IPS-NIHi11 (cell line): ENCODE data around the gene SYTL2.

Experiments used
- DNase-seq: peaks from one replicate; pipeline ENCODE4 v3.0.0; 2012; ENCODE audit warnings: mixed read lengths, low spot score

Gene SYTL2

DNA sequence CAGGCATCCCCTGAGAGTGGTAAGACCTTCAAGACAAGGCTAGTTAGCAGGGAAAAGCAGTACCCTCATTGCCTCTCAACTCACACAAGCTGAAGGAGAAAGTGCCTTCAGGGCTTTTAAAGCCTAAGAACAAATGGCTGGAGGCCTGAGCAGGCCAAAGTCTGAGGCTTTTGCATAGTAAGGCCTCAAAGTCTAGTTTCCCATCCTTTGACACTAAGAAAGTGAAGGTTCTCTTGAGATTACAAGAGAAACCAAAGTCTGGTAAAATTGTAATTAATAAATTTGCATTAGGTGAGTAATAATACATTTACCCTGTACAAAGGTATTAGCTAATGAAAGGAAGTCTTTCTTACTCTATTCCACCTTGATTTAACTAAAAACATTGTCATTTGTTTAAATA, 78.0 kb downstream of the SYTL2 start:
- DNase-seq, result no peak

DNA sequence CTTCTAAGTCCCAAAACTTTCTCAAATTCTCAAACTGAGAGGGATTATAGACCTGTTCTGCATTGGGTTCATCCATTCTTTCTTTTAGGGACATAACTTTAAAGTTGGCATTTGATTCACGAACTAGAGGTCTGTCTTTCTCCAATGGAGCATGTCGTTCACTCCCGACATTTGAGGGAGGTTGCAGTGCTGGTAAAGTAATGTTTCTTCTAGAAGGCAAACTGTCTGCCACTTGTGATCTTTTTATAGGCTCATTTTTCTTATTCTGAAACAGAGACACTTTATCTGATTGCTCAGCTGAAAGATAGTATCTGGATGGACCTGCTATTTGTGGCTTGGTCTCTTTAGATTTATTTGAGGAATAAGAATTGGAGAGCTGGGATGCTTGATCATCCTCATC, 84.6 kb downstream of the SYTL2 start:
- no peak for DNase-seq

DNA sequence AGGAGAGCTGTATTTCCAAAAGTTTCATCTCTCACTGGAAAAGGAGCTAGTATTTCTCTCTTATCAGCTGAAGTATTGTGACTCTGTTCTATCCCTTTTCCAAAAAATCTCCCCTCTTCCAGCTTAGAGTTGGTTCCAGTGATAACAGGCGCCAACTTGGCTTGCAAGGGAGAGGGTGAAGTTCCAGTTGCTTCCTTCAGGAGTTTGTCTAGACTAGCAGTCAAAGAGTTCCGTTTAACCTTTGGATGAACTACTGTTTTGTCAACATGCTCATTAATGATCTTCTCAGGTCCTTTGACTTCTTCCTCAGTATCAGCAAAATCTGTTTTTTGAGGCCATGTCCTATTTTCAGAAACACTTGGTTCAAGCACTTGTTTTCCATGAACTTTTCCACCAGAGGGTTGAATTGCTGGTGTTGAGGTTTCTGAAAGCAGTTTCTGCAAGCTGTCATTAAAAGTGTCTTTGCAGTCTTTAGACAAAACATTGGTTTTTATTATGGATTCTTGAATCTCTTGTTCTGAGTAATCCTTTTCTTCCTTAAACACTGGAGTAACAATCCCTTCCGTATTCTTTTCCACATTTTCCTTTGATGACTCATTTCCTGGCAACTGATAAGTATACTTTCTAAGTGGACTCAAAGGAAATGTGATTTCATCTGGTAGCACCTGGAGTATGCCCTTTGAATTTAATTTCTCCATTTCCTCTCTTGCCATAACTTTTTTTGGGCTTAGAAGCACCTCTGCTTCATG, 85.3 kb downstream of the SYTL2 start:
- peak; percentile 14 for DNase-seq

DNA sequence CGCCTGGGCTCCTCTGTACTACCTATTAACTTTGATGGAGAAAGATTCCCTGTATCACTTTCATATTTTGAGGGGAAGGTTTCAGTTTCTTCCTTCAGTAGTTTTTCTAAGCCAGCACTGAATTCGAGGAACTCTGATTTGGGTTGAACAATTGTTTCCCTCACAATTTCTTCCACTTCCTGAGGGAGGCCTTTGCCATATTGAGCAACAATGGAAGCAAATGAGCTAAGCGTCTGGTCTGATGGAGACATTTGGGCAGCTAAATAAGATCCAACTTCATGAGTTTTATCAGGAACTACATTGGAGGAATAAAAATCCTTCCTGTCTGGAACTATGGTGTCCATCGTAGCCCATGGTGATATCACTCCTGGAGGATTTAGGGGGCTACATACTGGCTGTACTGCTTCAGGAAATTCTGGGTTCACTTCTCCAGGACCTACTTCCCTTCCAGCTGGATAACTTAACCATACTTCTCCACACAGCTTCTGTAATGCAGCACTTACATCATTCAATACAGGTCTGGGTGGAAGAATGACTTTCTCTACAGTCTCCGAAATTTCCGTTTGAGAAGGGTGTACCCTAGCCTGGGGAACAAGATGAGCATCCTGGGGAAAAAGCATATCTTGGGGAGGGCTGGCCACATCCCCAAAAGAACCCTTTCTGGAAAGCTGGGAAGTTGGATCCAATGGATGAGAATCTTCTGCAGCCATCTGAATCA, 86.0 kb downstream of the SYTL2 start:
- DNase-seq, result no peak

DNA sequence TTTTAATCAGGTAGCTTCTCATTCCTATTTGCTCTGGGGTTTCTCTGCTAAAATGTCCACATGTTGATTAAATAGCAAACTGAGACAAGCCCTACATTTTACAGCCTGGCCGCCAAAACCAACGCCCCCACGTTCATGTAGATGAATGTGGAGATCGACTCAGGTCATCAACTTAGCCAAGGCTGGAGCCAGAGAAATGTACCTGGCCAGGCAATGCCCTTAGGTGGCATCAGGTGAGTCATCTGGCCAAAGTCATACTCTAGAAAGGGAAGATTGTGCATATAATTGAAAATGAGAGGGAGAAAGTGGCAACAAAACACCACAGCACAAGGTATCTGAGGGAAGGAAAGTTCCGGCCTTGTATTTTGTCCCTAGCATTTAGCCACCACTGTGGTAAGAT, 87.9 kb downstream of the SYTL2 start:
- no peak for DNase-seq

DNA sequence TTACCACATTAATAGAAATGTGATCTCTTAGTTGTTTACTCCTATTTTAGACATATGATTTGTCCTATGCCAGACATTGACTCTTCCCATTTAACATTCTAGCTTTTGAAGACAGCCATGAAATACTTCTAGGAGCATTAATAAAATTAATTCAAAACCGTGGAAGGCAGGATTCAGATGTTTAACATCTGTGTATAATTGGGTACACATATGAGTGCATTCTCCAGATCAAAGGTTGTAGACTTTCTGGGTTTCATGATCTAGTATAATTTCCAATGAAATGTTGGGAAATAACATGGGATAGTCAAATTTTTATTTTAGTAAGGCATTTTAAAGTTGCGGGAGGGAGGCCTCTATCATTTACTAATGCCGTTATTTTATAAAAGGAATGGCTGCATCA, 89.8 kb downstream of the SYTL2 start:
- DNase-seq, result no peak

DNA sequence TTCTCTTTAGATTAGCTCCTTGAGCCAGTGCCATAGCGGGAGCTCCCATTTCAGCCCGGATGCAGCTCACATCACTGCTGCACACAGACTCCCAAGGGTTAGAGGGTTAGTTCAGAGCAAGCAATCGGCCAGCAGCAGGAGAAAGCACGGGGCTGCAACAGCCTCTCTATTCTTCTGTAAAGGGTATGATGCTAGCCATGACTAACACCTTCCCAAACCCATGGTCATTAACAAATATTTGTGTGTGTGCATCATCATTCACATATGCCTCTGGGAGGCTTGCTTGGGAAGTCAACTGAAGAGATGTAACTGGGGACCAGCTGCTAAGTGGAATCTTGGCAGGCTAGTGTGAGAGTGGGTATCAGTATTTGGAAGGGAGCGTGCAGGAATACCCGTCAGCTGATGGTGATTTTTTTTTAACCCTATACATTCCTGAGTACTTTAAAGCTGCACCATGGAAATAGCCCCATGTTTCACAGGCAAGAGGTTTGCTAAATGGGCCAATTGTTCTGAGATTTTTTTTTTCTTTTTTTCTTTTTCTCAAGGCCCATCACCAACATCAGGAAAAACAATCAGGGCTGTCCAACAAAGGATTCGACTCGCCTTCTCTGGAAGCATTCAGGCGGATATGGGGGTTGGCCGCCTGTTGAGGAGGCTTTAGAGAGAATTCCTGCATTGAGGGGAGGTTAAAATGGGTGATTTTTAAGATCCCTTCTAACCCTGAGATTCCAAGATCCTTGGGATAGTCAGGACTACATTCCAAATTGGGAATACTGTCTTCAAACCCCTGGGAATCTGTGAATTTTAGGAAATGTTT, 91.7 kb downstream of the SYTL2 start:
- DNase-seq, result peak; percentile 61

DNA sequence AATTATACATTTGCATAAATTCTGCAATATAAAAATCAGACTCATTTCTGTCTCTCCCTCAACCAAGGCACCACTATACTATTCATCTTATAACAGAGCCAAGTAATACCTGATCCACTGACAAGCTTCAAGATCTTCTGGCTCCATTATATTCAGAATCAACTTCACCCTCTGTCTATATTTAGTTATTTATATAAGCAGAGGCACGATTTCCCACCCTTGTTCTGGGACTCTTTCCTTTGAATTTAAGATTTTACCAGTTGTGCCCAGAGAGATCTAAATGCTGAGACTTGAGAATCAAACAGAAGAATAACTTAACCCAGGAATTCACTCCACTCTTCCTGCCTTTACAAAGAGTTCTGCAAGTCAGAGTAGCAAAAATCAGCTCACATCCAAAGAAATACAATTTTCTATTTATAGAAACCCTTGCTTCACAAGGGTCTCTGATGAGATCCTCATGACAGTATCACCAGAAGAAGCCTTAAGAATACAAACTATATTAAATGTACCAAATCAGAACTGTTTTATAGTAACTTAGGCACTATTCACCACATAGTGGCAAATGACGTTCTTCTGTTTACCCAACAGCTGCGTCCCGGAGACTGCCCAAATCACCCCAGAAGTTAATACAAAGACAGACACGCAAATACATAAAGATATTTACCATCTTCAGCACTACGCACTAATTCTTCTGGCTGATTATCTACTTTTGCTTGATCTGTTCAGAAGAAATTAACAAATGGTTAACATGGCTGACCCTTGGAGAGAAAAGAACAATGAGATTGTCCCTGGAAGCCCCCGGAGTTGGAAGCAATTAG, 92.6 kb downstream of the SYTL2 start:
- no peak for DNase-seq

DNA sequence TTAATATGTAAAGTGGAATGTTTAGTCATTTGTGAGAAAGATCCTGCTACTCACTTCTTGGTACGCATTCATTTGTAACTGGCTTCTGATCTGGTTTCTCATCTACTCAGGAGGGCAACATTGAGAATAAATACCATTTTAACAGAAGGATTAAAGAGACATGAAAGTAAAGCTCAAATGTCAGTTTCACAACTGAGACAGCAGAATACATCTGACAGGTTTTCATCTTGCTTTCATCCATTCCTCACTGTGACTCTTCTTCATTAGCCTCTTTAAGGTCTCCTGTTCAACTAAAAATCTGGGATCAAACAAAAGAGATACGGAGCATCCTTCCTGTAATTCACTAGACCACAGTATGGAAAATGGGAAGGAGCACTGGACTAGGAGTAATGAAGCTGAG, 93.5 kb downstream of the SYTL2 start:
- no peak for DNase-seq

DNA sequence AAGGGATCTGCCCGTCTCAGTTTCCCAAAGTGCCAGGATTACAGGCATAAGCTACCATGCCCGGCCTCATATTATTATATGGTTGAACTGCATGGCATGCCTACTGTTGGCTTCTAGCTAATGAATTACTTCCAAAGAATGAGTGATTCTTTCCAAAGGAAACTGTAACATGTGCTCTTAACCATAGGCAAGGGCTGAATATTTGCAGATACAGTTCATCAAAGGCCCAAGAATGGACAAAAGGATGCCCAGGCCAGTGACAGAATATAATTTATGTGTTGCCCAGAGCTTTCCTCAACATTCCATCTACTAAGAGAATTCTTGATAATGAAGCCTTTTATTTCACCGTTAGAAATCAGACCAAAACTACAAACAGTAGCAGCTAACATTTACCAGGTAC, 98.0 kb downstream of the SYTL2 start:
- DNase-seq, result no peak

DNA sequence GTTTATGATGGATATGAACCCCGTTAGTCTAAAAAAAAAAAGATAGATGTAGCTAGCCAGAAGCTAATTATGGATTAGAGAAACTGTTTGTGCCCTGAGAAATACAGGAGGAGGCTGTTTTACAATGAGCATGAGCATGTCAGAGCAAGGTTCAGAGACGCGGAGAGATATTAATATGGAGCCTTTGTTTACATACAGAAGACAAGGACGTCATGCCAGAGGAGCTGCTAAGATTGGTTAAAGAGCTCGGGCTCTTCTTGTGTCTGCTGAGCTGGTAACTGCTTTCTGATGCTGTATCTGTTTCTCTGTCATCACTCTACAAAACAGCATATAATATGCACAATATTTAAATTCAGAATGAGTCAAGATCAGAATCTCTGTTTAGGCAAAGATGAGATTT, 100.0 kb downstream of the SYTL2 start:
- no peak for DNase-seq

DNA sequence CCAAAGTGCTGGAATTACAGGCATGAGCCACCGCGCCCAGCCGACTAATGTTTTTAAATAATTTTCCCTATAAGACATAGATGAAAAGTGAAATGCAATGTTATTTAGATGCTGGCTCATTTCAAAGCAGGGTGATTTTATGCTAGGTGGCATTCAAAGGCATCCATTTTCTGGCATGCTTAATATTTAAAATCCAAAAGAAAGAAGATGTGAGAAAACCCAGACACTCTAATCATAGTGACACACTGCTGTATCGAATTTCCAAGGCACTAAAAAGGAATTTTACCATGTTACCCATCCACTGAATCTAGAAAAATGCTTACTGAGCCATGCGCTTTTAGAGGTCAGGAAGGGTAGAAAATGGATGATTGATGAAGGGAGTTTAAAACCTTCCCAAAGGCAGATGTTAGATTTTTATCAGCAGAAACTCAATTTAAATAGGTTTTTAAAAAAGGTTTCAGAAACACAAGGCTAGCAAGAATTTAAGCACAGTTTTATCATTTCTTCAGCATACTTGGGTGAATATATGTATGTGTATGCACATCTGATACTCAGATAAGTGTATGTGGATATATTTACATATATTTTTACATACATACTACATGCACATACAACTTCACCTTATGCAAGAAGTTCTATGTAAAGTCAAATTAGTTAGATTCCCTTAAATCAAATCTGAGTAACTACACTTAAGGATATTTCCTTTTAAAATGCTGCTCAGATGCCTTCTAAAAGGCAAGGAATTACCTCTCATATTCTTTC, 100.8 kb downstream of the SYTL2 start:
- DNase-seq, result no peak

DNA sequence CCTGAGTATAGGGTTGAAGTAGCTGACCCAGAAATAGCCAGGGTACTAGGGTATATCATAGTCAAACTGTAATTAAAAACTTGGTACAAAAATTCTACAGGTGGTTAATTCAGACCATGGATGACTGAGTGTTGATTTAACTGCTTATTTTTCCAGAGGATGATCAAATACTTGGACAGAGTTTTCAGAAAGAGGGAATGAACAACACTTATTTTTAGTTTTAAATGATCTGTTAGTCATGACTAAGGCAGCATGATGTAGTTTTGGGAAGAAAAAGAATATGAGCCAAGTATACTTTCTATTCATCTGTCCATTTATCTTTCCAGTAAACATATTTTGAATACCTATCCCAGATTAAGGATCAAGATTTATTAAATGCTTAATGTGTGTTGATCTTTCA, 105.1 kb downstream of the SYTL2 start:
- no peak for DNase-seq

DNA sequence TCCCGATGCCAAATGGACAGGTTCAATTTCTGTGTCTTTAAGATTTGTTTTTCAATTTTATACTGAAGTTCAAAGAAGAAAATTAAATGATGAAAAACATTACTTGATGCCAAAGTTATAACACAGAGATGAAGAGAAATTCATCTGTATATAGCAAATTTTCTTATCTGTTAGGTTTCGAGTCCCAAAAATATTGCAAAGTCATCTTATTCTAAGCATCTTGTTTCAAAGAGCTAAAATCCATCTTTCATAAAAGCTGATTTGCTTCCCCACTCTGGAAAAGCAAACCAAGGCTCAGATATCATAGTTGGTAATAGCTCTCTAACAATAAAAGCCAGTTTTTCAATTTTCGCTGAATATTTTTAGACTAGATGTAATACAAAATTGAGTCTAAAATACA, 106.0 kb downstream of the SYTL2 start:
- DNase-seq, result no peak

DNA sequence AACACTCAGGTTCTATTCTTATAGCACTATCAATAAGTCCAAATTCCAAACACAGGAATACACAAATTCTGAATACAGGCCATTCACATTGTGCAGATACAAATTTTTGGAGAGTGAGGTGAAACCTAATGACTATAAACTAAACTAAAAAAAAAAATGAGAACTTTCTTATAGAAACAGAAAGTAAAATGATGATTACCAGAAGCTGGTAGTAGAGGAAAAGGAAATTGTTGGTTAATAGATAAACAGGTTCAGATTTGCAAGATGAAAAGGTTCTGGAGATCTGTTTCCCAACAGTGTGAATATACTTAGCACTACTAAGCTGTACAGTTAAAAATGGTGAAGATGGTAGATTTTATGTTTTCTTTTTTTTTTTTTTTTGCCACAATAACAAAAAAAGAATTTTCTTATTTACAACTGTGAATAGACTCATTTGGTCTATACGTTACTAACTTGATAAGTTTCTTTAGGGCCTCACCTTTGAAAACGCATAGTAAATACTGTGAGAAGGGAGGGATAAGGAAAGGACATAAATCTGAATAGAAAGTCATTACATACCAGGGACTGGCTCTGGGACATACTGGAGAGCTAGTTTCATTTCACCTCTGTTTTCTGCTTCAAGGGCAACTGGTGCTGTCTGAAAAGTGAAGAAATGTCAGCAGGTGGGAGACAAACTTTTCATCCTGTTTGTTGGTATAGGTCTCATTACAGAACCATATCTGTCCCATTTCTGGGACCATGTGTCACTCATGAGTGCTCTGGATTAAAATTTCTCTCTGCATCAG, 110.8 kb downstream of the SYTL2 start:
- no peak for DNase-seq

DNA sequence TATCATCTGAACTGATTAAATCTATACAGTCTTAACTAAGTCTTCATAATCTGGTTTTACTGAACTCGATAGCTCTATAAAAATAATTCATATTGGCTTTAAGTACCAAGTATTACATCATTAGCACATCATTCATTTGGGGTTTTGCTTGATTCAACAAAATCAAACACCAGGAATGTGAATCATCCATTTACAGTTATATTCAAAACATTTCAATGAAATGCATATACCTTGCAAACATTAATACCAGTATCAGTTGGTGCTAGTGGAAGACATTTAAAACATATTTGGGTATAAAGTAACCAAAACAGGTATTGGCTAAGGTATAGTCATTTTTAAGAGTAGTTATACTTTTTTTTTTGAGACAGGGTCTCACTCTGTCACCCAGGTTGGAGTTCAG, 112.7 kb downstream of the SYTL2 start:
- DNase-seq, result no peak

DNA sequence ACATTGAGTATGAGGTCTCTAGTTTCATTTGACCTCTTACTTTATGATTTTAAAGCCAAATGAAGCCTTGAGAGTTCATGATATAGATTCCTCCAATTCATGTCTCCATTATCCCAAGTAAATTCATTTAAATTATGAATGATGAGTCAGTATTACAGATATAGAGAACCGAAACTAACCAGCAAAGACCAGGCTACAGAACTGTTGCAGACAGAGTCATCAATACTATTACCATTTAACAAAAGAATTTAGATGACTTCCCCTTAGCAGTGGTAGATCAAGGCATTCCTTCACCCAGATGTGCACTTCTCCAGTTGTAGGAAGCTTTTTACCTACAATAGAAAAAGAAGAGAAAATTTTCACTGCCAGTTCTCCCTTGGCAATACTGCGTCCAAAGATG, 113.2 kb downstream of the SYTL2 start:
- DNase-seq, result no peak

DNA sequence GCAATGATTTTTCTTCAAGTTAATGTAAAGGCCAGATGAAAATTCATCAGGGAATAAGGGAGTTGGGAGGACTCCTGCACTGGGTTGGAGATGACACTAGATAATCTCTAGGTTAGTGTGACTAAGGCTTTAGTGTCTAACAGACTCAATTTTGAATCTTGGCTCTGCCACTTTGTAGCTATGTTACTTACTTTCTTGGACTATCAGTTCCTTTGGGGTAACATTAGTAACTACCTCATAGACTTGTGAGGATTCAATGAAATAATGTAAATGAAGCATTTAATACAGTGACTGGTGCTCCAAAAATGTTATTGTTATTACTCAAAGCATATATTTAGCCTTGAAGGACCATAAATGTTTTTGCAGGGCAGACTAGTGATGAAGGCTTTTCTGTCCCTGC, 115.4 kb downstream of the SYTL2 start:
- DNase-seq, result no peak

DNA sequence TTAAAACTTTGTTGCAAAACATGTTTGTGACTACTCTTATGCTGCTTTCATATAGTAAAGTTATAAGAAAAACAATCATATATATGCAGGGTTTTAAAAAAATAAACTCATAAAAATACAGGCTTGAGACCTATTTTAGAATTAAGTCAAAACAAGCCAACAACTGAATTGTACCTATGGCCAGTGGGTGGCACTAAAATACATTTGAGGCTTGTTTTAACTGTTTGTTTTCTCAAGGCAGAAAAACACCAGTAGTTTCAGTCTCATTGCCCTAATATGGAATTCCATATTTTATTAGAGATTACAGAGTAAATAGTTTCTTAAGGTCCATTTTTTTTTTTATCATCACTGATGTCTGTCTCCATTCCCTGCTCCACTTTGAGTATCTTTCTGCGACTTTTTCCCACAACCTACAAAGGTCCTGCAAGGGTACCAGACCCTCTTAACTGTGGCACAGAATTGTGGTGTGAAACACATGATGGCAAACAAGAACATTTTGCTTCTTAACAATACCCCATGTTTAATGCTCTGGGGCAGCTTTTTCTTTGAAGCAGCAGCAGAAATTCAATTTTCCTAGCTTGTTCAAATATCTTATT, 116.5 kb downstream of the SYTL2 start:
- DNase-seq, result peak; percentile 31

DNA sequence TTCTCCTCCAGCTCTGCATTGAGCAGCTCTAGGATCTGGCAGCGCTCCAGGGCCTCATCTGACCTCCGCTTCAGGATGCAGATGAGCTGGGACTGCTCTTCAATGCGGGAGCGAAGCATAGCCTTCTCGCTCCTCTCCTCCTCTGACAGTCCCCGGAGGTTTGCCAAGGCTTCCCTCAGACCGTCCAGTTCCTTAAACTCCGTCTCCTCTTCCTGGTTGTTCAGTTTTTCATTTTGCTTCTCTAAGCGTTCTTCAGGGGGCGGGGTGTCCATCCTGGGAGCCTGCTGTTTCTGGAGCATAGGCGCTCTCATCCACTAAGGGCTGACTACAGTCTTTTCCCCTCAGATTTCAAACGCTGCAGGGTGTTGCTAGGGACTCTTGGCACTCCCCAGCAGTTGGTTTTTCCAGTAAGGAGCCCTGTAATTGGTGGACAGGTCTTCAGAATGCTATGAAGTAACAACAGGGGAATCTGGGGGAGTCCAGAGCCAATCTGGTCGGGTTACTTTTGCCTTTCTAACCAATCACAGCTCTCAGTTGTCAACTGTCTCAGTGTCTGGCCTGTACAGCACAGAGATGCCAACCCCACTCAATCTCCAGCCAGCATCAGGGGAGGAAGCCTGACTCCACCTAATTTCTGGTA, 125.0 kb downstream of the SYTL2 start, which contains the start of gene CCDC89:
CCDC89 (minus strand) TSS at position 376 of the 640 bp plus-strand sequence; CDS start at position 311, 65 bp downstream.
- peak; percentile 59 for DNase-seq
